Measurements from ENCODE around the gene C1GALT1.

The C1GALT1 gene

GRCh38 chr7:7247658-7248057, 65.3 kb downstream of the C1GALT1 start:
- H3K4me3 ChIP-seq (ENCODE audit: low read length): no peak overlapping the region
- H3K36me3 ChIP-seq (ENCODE audit: insufficient read depth, low read depth, low read length): peaks cover 41% of the 10 kb centered on the region
- no peaks in the 10 kb centered on the region for H3K9me3 ChIP-seq (ENCODE audit: insufficient read depth, low read depth, low read length)
- no peaks in the 10 kb centered on the region for H3K27me3 ChIP-seq (ENCODE audit: insufficient read depth, low read length)
- H3K27ac ChIP-seq (ENCODE audit: low read length): no peak overlapping the region
- peaks cover 9% of the 10 kb centered on the region for H3K4me1 ChIP-seq (ENCODE audit: insufficient read depth, low read length)
- H3K9ac ChIP-seq (ENCODE audit: low read depth, low read length): no peak overlapping the region

- H3K36me3 ChIP-seq (ENCODE audit: insufficient read depth, low read depth, low read length): peaks cover 32% of the 10 kb centered on the region
Observed at GRCh38 chr7:7249814-7250213, 67.5 kb downstream of the C1GALT1 start.

GRCh38 chr7:7251742-7252141, 69.4 kb downstream of the C1GALT1 start:
- Histone ChIP-seq H3K27ac (ENCODE audit: low read length) (no peak overlapping the region), H3K27me3 (ENCODE audit: insufficient read depth, low read length) (no peaks in the 10 kb centered on the region), H3K4me1 (ENCODE audit: insufficient read depth, low read length) (peaks cover 7% of the 10 kb centered on the region), H3K9me3 (ENCODE audit: insufficient read depth, low read depth, low read length) (no peaks in the 10 kb centered on the region), H3K9ac (ENCODE audit: low read depth, low read length) (no peak overlapping the region), H3K4me3 (ENCODE audit: low read length) (no peak overlapping the region), H3K36me3 (ENCODE audit: insufficient read depth, low read depth, low read length) (peaks cover 19% of the 10 kb centered on the region)

More at GRCh38 chr7:7249814-7250213, 67.5 kb downstream of the C1GALT1 start:
- Histone ChIP-seq H3K4me3 (ENCODE audit: low read length) (no peak overlapping the region), H3K27me3 (ENCODE audit: insufficient read depth, low read length) (no peaks in the 10 kb centered on the region), H3K27ac (ENCODE audit: low read length) (no peak overlapping the region), H3K9ac (ENCODE audit: low read depth, low read length) (no peak overlapping the region), H3K4me1 (ENCODE audit: insufficient read depth, low read length) (peaks cover 9% of the 10 kb centered on the region), H3K9me3 (ENCODE audit: insufficient read depth, low read depth, low read length) (no peaks in the 10 kb centered on the region)

GRCh38 chr7:7254319-7254718, 72.0 kb downstream of the C1GALT1 start:
- Histone ChIP-seq H3K27me3 (ENCODE audit: insufficient read depth, low read length) (no peaks in the 10 kb centered on the region), H3K27ac (ENCODE audit: low read length) (no peak overlapping the region), H3K36me3 (ENCODE audit: insufficient read depth, low read depth, low read length) (peaks cover 17% of the 10 kb centered on the region), H3K9me3 (ENCODE audit: insufficient read depth, low read depth, low read length) (no peaks in the 10 kb centered on the region), H3K4me3 (ENCODE audit: low read length) (no peak overlapping the region), H3K4me1 (ENCODE audit: insufficient read depth, low read length) (peaks cover 7% of the 10 kb centered on the region), H3K9ac (ENCODE audit: low read depth, low read length) (no peak overlapping the region)

- Histone ChIP-seq H3K9me3 (ENCODE audit: insufficient read depth, low read depth, low read length) (no peaks in the 10 kb centered on the region), H3K4me1 (ENCODE audit: insufficient read depth, low read length) (peaks cover 7% of the 10 kb centered on the region), H3K9ac (ENCODE audit: low read depth, low read length) (no peak overlapping the region), H3K27ac (ENCODE audit: low read length) (no peak overlapping the region), H3K36me3 (ENCODE audit: insufficient read depth, low read depth, low read length) (peaks cover 17% of the 10 kb centered on the region), H3K4me3 (ENCODE audit: low read length) (no peak overlapping the region), H3K27me3 (ENCODE audit: insufficient read depth, low read length) (no peaks in the 10 kb centered on the region)
Observed at GRCh38 chr7:7254908-7255307, 72.6 kb downstream of the C1GALT1 start.

- Histone ChIP-seq H3K27me3 (ENCODE audit: insufficient read depth, low read length) (no peaks in the 10 kb centered on the region), H3K4me1 (ENCODE audit: insufficient read depth, low read length) (peaks cover 4% of the 10 kb centered on the region; the same call in 1 of the 2 replicates), H3K27ac (ENCODE audit: low read length) (no peak overlapping the region), H3K9me3 (ENCODE audit: insufficient read depth, low read depth, low read length) (no peaks in the 10 kb centered on the region), H3K9ac (ENCODE audit: low read depth, low read length) (no peak overlapping the region), H3K4me3 (ENCODE audit: low read length) (no peak overlapping the region), H3K36me3 (ENCODE audit: insufficient read depth, low read depth, low read length) (peaks cover 17% of the 10 kb centered on the region)
Observed at GRCh38 chr7:7256731-7257274, 74.5 kb downstream of the C1GALT1 start.

GRCh38 chr7:7257899-7258692, 75.8 kb downstream of the C1GALT1 start:
- H3K4me3 ChIP-seq (ENCODE audit: low read length): no peak overlapping the region
- H3K4me1 ChIP-seq (ENCODE audit: insufficient read depth, low read length): no peaks in the 10 kb centered on the region
- peaks cover 17% of the 10 kb centered on the region for H3K36me3 ChIP-seq (ENCODE audit: insufficient read depth, low read depth, low read length)
- no peaks in the 10 kb centered on the region for H3K9me3 ChIP-seq (ENCODE audit: insufficient read depth, low read depth, low read length)
- no peak overlapping the region for H3K27ac ChIP-seq (ENCODE audit: low read length)
- H3K27me3 ChIP-seq (ENCODE audit: insufficient read depth, low read length): no peaks in the 10 kb centered on the region
- H3K9ac ChIP-seq (ENCODE audit: low read depth, low read length): no peak overlapping the region

GRCh38 chr7:7261863-7262262, 79.5 kb downstream of the C1GALT1 start:
- no peaks in the 10 kb centered on the region for H3K27me3 ChIP-seq (ENCODE audit: insufficient read depth, low read length)
- H3K4me3 ChIP-seq (ENCODE audit: low read length): no peak overlapping the region

GRCh38 chr7:7263297-7264230, 81.2 kb downstream of the C1GALT1 start:
- H3K4me3 ChIP-seq (ENCODE audit: low read length): no peak overlapping the region
- no peak overlapping the region for H3K9ac ChIP-seq (ENCODE audit: low read depth, low read length)
- H3K36me3 ChIP-seq (ENCODE audit: insufficient read depth, low read depth, low read length): 0 out of 2 replicates have a peak, but pooled peaks cover 3% of the 10 kb centered on the region
- H3K9me3 ChIP-seq (ENCODE audit: insufficient read depth, low read depth, low read length): no peaks in the 10 kb centered on the region
- no peaks in the 10 kb centered on the region for H3K27me3 ChIP-seq (ENCODE audit: insufficient read depth, low read length)
- H3K4me1 ChIP-seq (ENCODE audit: insufficient read depth, low read length): no peaks in the 10 kb centered on the region
- no peak overlapping the region for H3K27ac ChIP-seq (ENCODE audit: low read length)

More at GRCh38 chr7:7261863-7262262, 79.5 kb downstream of the C1GALT1 start:
- H3K4me1 ChIP-seq (ENCODE audit: insufficient read depth, low read length): no peaks in the 10 kb centered on the region
- no peak overlapping the region for H3K9ac ChIP-seq (ENCODE audit: low read depth, low read length)
- H3K27ac ChIP-seq (ENCODE audit: low read length): no peak overlapping the region
- 0 out of 2 replicates have a peak, but pooled peaks cover 3% of the 10 kb centered on the region for H3K36me3 ChIP-seq (ENCODE audit: insufficient read depth, low read depth, low read length)
- H3K9me3 ChIP-seq (ENCODE audit: insufficient read depth, low read depth, low read length): no peaks in the 10 kb centered on the region

GRCh38 chr7:7264306-7265040, 82.1 kb downstream of the C1GALT1 start:
- H3K36me3 ChIP-seq (ENCODE audit: insufficient read depth, low read depth, low read length): no peaks in the 10 kb centered on the region
- H3K9me3 ChIP-seq (ENCODE audit: insufficient read depth, low read depth, low read length): no peaks in the 10 kb centered on the region
- H3K9ac ChIP-seq (ENCODE audit: low read depth, low read length): no peak overlapping the region
- H3K27me3 ChIP-seq (ENCODE audit: insufficient read depth, low read length): no peaks in the 10 kb centered on the region
- no peak overlapping the region for H3K4me3 ChIP-seq (ENCODE audit: low read length)
- no peaks in the 10 kb centered on the region for H3K4me1 ChIP-seq (ENCODE audit: insufficient read depth, low read length)
- no peak overlapping the region for H3K27ac ChIP-seq (ENCODE audit: low read length)
